ENCODE results near the gene LGALS4.
"Not testable (repeated sequence)": the region's sequence is repeated elsewhere in the genome, so short reads cannot be mapped to it uniquely, and the experiment has no call there.

The LGALS4 gene

GRCh38 chr19:38812841-38813320, at the start of gene LGALS4:
LGALS4 (minus strand) TSS chr19:38812945; CDS start chr19:38812886, 59 bp downstream.
- DNase-seq: no peak

GRCh38 chr19:38861368-38861767, 48.6 kb upstream of the LGALS4 start:
- DNase-seq: no peak

- not testable (repeated sequence) for DNase-seq
Measured at GRCh38 chr19:38859631-38860204, 47.0 kb upstream of the LGALS4 start.

GRCh38 chr19:38856813-38857212, 44.1 kb upstream of the LGALS4 start:
- no peak for DNase-seq

GRCh38 chr19:38855751-38856150, 43.0 kb upstream of the LGALS4 start:
- DNase-seq: not testable (repeated sequence)

GRCh38 chr19:38854961-38855360, 42.2 kb upstream of the LGALS4 start:
- not testable (repeated sequence) for DNase-seq

GRCh38 chr19:38853214-38853613, 40.5 kb upstream of the LGALS4 start:
- DNase-seq: no peak

GRCh38 chr19:38852231-38853044, 39.7 kb upstream of the LGALS4 start:
- DNase-seq: peak; percentile 63

- DNase-seq: peak; percentile 89
Measured at GRCh38 chr19:38851622-38852230, 39.0 kb upstream of the LGALS4 start.

- DNase-seq: peak; percentile 47
Measured at GRCh38 chr19:38850976-38851621, 38.4 kb upstream of the LGALS4 start.

GRCh38 chr19:38850436-38850975, 37.8 kb upstream of the LGALS4 start:
- peak; percentile 97 for DNase-seq

- peak; percentile 100 for DNase-seq
Measured at GRCh38 chr19:38849860-38850435, 37.2 kb upstream of the LGALS4 start, which contains the start of gene HNRNPL. HNRNPL (minus strand) TSS chr19:38849986; CDS start chr19:38849966, 20 bp downstream.

GRCh38 chr19:38849147-38849859, 36.6 kb upstream of the LGALS4 start:
- DNase-seq: peak; percentile 98

- DNase-seq: no peak
Measured at GRCh38 chr19:38848299-38849146, 35.8 kb upstream of the LGALS4 start.

GRCh38 chr19:38846097-38846496, 33.4 kb upstream of the LGALS4 start:
- no peak for DNase-seq

- DNase-seq: no peak
Measured at GRCh38 chr19:38845374-38846024, 32.8 kb upstream of the LGALS4 start.

- no peak for DNase-seq
Measured at GRCh38 chr19:38844093-38844686, 31.4 kb upstream of the LGALS4 start.

GRCh38 chr19:38843175-38843758, 30.5 kb upstream of the LGALS4 start:
- no peak for DNase-seq

- no peak for DNase-seq
Measured at GRCh38 chr19:38842439-38843174, 29.9 kb upstream of the LGALS4 start.
